GM21447 (cell line): ENCODE measurements around the gene WLS.

Experiments used
- ATAC-seq: cut with Tn5 transposase; IDR thresholded peaks from one replicate; pipeline ENCODE4 v1.9.1; 2021; ENCODE audit not compliant: unreplicated experiment

Gene WLS

DNA sequence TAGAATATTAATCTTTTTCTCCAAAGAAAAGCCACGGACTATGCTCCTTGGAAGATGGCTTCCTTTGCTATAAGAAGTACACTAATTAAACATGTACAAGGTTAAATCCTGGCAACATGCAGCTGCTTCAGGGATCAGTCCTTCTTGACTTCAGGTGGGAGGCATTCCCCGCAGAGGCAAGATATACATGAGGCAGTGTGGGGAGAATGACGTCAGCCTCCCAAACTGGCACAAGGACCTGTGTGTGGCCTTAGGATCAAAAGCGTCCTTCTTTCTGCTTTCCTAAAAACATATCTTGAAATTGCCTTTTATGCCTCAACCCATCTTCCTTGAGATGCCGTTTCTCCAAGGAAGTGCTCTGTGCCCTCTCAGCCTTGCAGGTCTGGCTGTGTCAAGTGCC, 90.3 kb downstream of the WLS start:
- no peak for ATAC-seq

DNA sequence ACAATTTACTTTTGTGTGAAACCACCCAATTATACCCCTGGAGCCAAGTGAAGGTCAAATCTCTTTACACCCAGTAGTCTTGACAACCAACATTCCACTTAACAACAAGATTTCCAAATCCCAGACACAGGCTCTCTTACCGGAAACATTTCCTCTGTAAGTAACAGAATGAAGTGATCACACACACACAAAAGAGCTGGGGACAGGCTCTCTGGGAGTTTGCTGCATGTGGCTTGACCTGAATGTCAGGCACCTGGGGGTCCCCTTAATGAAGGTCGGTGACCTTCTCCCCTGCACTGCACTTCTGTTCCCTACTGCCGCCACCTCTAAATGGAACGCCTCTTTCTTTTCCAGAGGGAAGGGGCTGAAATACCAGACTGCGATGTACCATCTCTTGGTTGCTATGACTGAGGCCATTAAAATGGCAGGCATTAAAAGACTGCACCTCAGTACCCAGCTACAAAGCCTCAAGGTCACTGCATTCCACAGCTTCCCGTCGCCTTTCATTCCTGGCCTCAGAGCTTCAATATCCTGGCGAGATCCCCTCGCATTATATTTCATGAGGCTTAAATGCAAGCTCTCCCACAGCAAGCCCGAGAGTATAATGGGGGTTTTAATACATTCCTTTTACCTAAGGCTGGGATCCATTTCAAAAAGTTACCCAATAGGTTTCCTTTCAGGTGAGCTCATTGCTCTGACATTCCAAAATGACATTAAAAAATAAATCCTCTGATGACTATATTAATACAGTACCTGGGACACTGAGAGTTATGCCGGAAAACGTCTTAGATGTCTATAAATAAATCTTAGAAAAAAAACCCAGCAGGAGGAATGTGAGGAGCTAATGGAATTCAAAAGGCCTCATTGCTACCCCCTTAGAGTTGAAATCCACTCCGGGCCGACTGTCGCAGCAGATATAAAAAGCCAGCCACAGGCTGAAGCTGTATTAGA, 91.0 kb downstream of the WLS start:
- no peak for ATAC-seq

DNA sequence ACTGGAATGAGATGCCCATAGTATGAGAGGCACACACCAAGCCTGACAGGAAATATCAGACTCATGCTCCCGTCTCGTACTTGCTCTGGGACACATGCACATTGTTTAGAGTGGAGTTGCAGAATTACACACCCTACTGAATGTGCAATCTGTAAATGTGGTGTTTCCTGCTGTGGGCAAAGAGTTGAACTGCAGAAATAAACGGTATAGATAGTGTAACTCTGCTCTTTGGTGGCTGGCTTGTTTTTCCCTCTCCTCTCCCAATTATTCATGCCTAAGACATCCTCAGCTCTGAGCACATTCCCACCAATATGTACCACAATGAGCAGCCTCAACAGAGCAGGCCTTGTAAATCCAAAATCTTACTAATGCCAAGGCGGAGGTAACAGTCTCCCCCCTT, 91.8 kb downstream of the WLS start:
- no peak for ATAC-seq

DNA sequence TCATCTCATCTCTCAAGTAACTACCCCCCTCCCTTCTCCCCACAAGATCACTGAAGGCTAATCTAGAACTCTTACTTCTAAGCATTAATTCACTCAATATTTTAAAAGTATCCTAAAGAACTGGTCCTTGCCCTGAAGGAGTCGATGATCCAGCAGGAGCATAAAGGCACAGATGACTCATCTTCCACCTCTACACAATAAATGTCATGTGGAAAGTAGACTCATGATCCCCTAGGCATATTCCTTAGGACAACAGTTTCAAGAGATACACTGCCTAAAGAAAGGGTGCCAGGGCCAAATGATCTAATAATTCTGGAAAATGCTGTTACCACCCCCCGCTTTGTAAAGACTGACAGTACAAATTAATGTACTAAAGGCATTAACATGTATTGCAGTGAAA, 96.1 kb downstream of the WLS start:
- ATAC-seq: no peak

DNA sequence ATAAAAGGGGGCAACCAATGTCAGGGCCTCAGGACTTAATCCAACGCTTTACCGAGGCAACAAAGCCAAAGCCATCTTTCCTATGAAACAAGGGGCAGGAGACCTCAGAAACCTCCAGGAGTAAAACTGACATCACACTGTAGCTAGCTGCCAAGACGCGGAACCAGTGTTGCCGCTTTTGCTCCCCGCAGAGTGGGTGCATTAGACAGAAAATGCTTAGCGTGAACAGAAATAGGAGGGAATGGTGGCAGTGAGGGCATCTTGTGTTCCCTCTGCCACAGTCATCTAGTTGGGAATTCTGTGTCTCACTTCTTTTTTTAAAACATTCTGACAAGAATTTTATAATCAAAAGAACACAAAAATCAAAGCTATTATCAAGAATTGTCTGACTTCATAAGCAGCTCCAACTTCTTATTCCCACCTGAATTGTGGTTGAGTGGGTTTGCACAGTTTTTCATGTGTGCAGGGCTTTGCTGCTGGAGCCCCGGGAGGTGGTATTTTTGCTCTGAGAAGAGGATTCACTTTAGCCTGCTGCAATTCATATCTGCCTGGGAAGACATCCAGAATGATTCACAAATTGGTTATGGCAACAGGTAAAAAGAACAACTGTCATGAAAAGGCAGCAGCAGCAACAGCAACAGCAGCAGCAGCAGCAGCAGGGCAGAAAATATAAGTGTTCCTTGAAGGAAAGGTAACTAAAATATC, 99.7 kb downstream of the WLS start:
- no peak for ATAC-seq

DNA sequence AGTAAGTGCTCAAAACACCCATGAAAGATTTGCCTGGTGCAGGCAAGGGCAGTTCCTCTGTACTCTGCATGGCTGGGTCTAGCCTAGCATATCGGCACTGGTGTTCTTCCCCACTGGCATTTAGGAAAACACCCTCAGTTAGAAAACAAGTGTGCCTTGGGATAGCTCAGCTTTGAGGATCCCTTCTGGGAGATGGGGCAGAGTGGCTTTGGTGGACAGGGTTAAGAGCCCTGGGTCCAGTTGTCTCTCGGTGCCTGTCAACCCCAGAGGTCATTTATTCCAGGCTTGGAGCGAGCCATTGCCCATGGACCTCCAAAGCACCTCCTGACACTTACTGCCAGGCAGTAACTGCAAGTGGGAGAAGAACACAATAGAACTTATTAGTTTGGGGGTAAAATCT, 101.1 kb downstream of the WLS start:
- no peak for ATAC-seq

DNA sequence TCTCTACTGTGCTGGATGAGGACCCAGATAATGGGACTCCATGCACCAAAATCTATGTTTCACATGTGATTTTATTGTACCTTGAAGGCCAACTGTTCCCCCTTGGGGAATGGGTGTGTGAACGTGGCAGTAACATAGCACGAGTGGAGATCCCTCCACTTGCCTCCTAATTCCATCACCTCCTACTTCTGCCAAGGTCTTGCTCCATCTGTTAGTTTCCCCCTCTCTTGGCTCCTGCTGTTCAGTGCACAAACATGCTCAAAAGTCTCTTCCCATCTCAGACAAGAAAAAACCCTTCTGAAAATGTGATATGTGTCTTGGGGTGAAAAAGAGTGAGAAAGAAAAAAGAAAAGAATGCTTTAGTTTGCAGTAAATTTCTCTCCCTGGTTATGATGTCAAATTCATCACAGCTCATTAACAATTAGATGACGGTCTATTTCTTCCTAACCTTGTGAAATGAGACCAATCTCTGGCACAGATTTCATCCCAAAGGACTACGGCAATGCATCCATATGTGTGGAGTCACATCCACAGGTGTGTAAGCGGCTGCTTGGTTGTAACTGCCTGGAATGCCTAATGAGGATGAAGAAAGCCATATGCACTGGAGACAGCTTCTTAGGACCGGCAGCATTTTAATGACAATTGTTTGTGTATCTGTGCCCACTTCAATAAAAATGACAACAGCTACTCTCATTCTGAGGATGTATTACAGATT, 102.6 kb downstream of the WLS start:
- no peak for ATAC-seq

DNA sequence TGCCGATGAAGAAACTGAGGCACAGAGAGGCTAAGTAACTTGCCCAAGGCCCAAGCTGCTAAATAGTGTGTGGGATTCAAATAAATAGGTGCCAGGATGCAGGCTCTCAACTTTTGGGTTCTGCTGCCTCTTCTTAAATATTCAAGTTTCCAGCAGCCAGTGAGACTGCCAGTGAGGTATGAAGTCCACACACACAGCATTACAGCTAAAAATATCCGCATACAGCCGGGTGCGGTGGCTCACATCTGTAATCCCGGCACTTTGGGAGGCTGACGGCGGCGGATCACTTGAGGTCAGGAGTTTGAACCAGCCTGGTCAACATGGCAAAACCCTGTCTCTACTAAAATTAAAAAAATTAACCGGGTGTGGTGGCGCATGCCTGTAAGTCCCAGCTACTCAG, 103.5 kb downstream of the WLS start:
- no peak for ATAC-seq

DNA sequence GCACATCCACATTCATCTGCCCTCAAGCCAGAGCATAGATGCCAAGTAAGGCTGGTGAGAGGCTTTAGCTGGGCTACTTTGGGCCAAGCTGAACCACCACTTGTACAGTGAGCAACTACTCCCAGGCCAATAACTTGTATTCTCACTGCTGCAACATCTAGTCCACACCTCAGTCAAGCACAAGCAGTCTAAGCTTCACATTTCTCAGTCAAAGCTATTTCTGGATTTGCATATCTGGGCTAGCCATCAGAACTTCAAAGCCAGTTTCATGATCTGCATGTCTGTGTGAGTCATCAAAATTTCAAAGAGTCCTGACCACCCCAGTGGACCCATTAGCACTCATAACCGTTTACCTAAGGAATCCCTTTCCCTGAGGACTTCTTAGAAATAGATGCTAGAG, 104.2 kb downstream of the WLS start:
- ATAC-seq: peak; percentile 63

DNA sequence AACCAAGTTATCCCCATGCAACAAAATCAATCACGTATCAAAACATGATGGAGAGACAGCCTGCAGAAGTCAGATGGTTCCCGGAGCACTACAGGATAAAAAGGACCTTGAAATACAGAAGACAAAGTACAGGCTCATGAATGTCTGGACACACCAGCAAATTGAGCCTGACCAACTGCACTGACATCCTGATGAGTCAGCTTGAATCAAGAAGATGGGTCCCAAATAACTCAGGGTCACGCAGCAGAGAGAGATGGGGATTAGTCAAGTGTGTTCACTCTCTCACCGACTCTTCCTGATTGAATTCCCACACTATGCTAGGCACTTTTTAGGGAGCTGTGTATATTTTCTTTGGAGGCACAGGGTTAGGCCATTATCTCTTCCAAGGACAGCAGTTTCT, 110.8 kb downstream of the WLS start:
- ATAC-seq: no peak

DNA sequence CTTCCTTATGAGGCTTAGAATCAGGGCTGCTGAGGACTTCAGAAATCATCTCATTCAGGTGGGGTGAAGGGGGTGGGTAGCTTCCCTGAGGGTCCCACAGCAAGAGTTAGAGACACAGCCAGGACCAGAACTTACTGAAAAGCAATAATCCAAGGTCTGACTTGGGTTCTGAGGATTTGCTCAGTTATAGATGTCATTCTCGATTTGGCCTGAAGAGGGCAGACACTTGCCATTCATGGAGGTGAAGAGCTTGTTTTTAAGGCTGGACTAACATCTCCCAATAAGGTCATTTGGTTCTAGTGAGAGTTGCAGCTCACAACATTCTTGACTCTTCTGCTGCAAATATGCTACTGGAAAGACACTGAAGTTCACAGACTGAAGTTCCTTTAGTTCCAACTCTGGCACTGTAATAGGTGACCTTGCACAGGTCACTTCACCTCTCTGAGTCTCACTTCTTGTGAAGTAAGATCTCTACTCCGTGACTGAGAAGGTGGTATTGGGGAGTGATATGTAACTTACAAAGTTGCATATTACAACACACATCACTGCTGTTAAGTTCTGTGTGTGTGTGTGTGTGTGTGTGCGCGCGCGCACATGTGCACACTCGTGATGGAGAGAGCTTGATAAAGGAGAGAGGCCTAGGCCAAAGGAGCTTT, 112.1 kb downstream of the WLS start:
- peak; percentile 76 for ATAC-seq

DNA sequence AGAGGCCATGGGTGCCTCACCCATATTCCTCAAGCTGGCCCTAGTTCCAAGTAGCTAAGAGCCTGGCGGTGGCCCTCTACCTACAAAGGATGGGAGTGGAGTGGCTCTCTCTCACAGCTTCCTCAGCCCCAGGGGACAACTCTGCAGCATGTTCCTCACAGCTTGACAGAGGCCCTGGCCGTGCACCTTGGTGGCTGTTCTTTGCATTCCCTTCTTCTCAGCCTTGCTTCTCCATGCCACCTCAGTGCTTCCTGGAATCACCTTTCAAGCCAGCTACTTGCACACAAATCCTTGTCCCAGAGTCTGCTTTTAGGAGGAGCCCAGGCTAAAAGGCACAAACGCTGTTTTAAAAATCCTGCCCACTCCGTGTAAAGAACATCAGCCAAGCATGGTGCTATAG, 112.9 kb downstream of the WLS start:
- ATAC-seq: no peak

DNA sequence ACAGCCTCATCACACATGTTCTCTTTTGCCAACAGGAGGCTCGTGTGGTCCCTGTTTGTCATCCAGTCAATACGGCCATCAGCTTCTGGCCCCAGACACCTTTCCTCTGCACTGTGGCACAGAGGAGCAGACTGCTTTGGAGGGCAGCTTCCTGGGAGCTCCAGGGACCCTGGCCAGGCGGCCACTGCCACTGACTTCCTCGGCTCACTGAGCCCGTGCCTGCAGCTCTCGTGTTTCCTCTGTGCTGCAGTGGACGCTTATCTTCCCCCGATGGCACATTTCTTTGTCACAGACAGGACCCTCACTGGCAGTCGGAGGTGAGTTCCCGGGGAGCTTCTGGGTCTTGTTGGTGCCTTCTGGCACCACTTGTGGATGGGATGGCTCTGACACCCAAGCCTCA, 114.9 kb downstream of the WLS start:
- no peak for ATAC-seq

DNA sequence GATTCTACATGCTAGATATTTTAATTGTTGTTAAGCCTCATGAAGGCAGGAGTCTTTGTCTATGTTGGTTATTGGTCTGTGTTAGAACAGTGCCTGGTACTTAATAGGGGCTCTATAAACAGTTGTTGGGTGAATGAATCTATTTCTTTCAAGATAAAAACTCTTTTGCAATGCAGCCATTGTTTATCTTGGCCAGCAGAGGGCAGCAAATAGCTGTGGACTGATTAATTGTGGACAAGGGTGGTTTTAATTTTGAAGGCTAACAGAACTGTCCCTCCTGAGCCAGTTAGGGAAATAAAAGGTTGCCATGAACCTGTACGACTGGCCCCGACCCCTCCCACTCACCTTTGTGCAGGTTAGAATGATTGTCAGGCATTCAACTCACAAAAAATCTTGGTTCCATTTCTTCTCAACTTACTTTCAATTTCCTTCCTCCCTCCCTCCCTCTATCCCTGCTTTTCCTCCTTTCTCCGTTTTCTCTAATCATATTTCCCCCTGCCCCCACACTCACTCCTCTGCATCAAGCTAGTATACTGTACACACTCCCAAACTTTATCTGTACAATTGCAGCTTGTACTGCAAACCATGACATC, 115.6 kb downstream of the WLS start:
- ATAC-seq: no peak

DNA sequence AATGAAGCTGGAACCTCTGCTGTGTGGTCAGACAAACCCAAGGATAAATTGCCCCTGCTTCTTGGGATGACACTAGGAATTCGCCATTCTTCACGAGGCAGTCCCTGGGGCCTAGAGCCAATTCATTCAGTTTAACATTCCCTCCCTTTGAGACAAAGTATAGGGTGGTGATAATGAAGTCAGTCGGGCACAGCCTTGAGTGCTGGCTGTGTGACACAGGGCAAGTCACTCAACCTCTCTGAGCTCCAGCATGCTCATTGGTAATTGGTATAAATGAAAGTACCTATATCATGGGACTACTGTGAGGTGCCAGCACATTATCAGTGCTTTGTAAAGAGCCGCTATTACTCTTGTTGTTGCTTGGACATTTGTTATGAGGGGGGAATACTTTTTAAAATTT, 117.0 kb downstream of the WLS start:
- no peak for ATAC-seq

DNA sequence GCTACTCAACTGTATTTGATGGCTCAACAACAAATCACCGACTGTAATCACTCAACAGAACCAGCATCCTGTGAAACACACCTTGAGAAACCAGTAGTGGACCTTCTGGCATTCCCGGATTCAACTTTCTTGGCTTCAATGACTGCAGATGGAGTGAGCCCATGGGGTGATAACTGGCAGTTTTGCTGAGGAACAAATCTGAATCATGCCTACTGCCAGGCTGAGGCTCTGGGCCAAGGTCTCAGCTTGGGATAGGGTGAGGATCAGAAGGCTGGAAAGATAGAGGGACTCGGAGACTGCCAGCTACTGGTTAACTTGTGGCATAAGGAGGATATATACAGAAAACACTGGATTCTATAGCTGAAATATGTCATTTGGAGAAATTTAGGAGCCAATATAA, 118.4 kb downstream of the WLS start:
- ATAC-seq: no peak

DNA sequence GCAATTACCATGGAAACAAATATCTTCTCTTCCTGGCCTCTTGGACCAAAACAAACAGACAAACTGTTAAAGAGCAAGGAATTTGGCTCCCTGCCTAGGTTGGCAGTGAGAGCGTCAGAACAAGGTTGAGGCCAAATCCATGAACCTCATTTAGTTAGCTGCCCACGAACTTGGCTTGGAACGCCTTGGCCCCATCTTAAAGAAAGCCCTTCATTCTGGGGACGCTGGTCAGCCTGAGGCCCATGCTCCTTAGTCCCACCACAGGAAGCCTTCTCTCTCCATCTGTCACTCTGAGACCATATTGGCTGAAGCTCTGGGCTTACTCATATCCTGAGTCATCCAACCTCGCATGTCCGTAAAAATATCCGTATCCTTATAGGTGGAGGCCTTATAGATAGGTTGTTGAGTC, 119.5 kb downstream of the WLS start:
- ATAC-seq: no peak

DNA sequence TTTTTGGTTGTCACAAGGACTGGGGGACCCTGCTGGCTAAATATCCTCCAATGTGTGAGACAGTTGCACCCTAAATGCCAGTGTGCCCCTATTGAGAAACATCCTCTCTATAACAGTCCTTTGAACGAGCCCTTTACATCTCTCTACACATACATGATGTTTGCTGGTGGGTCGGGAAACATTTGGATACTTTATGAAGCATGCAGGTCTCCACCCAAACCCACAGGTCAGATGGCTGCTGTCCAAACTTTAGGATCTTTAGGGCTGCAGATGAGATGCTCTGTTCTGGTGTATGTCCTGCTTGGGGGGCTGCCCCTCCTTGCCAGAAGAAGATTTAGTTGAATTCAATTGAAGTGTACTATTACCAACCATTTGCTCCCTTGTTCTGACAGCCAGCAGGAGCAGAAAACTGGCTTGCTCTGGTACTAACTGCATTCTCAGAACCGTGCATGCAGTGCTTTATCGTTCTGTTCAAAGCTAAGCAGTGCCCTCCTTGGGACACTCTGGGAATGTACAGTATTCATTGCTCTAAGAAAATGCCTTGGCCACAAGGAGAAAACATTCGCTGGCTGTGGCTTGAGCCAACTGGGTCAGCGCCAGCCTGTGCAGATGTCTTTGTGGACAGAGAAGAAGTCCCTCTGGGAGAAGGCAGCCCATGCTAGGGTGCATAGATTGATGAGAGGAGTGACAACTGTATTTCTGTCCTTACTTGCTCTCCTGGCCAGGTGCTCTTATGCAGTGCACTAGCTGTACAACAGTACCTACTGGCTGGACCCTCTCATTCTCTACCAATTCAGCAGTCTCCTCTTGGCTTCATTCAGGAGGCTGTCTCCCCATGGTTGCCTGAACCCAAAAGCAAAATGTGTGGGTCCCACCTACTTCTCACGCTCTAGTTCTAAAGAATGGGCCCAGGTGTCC, 120.5 kb downstream of the WLS start:
- ATAC-seq: no peak

DNA sequence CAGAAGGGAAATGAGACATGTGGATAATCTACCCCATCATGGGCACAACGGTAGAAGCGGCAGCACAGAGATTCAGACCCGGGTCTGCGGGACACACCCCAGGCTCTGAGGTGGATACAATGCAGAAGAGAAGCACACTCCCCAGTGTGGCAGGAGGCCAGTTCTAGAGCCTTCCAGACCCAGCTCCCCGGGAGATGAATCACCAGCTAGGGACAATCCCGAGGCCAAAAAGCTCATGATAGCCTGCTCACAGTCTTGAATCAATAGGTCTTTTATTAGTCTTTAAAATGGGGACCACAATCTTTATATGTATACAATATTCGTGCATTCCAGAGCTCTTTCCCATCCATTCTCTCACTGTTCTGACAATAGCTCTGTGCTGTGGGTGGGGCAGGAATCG, 124.6 kb downstream of the WLS start:
- ATAC-seq: no peak
